GM19372 (cell line): Measurements from ENCODE around the gene OSBP.

Experiments
- ATAC-seq: cut with Tn5 transposase; IDR thresholded peaks from one replicate; pipeline ENCODE4 v1.9.1; 2021; ENCODE audit warnings: mild to moderate bottlenecking, low read depth, moderate library complexity; ENCODE audit not compliant: unreplicated experiment

The OSBP gene

DNA sequence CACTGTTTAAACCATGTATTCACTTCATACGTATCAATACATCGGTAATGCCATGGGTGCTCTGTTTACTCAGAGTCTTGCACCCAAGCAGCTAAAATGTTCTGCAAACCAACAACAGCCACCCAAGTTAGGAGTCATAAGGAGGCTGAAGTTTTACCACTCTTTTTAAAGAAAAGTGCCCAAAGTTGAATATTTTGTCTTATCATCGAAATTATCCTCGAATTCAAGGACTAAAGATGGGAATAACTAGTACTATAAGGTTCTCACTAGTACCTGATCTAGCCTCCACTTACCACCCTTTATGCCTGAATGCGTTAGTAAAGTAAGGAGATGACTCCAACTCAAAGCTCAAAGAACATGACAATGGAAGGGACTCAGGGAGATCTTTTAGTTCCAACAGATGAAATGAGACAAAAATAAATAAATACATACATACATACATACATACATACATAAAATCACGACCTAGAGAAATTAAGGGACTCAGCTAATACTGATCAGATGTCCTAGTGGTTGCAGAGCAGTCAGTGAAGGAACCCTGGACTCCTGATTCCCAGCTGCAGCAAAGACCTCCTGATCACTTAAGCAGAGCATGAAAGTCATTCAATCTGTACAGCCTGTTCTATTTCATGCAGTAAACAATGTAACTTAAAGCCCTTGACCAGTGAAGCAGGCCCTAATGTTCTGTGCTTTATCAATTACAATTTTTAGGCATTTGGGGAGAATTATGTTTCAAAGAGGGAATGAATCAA lies 7.7 kb downstream of the OSBP start:
- ATAC-seq = no peak

DNA sequence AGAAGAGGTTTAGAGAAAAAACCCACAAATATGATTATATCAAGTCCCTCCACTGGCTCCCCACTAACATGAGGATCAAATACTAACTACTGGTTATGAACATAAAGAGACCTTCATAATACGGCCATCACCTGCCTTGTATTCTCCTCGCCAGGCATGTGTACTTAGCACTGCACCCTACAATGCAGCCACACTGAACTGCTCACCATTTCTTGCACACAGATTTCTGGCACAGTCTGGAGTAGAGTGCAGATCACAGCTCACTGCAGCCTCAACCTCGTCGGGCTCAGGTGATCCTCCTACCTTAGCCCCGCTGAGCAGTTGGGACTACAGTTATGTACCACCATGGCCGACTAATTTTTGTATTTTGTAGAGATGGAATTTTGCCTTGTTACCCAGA lies 13.1 kb downstream of the OSBP start:
- no peak for ATAC-seq

DNA sequence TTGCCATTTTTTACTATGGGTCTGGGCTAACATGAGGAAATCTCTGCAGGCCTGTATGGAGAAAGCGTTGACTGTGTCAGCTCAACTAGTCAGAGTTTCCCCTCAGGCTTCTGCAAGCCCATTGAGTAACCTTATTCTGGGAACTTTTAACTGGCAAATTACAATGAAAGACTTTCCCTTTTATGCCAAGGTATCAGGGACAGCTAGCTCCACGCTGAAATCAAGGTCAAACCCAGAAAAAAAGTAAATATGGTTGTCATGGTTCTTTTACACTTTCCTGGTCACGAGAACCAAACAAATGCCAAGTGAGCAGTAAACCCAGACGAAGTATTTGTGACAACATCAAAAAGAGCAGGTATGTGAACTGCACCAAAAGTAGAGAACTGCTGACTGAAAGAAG lies 13.8 kb downstream of the OSBP start:
- ATAC-seq = no peak

DNA sequence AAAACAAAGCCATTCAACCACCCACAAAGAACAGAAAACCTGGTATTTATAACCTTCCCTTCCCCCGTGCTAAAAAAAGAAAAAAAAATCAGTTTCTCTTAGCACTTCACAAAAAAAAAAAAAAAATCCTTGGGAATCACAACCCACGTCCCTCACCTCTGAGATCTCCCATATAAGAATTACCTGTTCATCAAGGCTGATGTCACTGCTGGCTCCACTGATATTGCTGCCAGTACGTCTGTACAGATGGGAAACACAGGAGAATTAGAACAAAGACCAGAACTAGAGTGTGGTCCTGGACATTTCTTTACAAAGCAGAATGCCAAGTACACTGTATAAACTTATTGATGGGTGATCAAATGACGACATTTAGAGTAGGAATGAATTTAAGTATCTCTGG lies 14.9 kb downstream of the OSBP start:
- no peak for ATAC-seq

GRCh38 chr11:59600234-59600633 lies 15.3 kb downstream of the OSBP start:
- no peak for ATAC-seq

- no peak for ATAC-seq
Observed at GRCh38 chr11:59598961-59599360, 16.6 kb downstream of the OSBP start.

DNA sequence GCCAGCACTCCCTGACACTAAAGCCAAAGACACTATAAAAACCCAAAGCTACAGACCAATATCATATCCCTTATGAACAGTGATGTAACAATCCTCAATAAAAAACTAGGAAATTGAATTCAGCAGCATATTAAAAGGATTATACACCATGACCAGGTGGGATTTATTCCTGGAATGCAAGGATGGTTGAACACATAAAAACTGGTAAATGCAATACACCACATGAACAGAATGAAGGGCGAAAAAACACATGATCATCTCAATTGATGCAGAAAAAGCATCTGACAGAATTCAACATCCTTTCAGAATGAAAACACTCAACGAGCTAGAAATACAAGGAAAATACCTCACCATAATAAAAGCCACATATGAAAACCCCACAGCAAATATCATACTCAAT lies 31.3 kb downstream of the OSBP start:
- no peak for ATAC-seq

- no peak for ATAC-seq
Observed at GRCh38 chr11:59582006-59582405, 33.6 kb downstream of the OSBP start.

GRCh38 chr11:59578369-59578768 lies 37.2 kb downstream of the OSBP start:
- ATAC-seq = no peak

DNA sequence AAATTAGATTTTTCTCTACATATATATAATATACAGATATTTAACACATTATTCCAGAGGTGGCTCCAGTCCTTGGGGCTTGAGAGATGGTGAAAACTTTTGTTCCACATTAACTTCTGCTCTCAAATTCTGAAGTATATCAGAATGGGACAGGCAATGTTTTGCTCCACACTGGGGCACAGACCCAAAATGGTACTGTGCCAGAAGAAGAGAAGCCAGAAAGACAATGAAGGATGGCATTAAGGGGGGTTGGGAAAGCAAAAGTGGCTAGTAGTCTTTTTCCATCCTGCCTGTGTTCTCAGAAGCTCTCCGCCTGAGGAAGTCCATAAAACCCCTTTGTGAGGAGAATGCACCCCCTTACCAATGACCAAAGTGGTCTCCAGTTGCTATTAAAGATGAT lies 40.1 kb downstream of the OSBP start:
- ATAC-seq = no peak

GRCh38 chr11:59574932-59575502 lies 40.6 kb downstream of the OSBP start:
- no peak for ATAC-seq

DNA sequence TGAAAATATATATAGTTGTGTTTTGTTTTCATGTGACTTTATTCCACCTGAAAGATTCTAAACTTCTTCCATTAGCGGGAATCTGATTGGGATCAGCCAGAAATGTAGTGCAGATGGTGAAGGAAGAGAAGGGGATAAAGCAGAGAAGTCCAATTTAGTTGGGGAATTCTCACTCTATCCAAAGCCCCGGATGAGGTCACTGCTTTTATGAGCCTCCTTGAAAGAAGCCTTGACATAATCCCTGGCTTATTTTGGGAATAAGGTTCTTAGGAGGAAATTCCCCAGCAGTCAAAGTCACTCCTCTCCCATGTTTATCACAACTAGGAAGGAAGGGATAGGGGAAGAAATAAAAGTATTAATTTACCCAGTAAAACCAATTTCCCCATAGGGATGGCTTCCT lies 41.1 kb downstream of the OSBP start:
- ATAC-seq = no peak

DNA sequence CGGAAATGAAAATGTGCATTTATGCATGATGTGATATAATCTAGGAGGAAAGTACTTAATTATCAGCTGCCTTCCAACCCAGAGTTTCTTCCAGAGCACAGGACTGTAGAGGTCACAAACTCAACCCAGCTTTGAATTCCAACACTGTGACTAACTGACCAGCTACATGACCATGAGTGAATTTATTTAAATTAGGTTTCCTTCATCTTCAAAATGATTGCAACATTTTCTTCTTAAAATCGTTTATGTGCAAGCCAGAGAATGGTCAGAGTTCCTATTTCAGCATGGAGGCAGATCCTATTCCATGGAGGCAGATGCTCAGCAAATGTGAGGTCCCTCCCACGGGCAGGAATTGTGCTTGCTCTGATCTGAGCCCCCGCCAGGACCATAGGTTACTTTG lies 42.4 kb downstream of the OSBP start:
- ATAC-seq = no peak

DNA sequence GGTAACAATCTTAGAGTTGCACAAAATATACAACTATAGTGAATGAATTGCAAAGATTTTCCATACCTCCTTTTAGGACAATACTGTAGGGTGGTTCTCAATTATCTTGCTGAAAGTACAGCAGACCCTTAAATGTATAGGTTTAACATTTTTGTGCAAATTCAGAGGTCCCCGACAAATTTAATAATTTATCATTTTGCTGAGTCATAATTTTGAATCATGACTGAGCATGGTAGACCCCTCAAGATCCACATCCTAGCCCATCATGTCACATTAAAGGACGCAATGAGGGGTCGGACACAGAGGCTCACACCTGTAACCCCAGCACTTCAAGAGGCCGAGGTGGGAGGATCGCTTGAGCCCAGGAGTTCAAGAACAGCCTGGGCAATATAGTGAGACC lies 43.5 kb downstream of the OSBP start:
- no peak for ATAC-seq

- ATAC-seq = no peak
Observed at GRCh38 chr11:59562292-59562691, 53.3 kb downstream of the OSBP start.

GRCh38 chr11:59560702-59561473 lies 54.7 kb downstream of the OSBP start:
- peak; percentile 49 for ATAC-seq

- ATAC-seq = peak; percentile 29
Observed at GRCh38 chr11:59560290-59560701, 55.3 kb downstream of the OSBP start.

DNA sequence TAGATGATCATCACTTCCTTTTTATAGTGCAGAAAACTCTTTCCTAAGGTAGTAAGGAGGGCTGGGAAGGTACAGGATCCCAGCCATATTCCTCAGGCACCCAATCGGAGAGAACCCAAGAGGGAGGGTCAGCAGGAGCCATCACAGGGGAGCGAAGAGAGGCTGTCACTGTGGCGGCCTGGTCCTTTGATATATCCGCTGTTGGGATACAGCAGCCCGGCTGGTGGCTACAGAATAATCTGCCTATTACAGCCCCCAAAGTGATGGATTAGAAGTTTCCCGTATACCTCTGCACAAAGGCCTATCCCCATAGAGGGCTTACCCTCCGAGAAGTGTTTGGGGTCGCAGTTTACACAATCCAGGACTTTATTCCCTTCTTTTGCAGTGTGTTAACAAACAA lies 55.7 kb downstream of the OSBP start:
- no peak for ATAC-seq

DNA sequence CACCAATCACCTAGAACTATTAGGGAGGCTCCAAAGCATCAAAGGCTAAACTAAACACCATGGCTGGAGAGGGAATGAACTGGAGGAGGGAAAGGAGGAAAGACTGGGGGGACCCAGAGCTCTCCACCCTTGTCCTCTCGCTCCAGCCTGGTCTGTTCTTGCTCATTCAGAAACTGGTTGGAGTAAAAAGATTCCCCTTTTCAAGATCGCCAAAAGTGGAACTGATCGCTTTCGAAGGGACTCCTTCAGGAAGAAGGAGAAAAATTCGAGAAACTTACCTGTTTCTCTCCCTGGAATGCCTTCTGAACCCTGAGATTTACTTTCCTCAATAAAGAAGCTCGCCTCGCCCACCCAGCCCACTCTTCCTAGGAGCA lies 57.3 kb downstream of the OSBP start:
- no peak for ATAC-seq

DNA sequence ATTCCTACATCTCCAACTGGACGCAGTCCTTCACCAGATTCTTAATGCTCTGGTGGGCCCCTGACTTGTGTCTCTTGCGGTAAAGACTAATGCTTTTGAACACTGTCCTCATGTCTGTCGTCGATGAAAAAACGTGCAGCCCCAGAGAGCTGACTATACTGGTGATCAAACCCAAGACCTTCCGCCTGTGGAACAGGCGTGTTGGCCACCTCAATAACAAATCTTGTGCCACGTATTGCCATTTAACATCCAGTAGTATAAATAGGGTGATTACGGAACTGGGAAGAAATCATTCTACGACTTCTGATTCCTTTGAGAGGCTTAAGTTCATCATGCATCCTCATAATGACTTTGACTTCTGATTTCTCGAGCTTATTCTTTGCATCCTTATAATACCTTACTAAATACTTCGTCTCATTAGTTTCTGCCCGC lies 58.6 kb downstream of the OSBP start:
- no peak for ATAC-seq

DNA sequence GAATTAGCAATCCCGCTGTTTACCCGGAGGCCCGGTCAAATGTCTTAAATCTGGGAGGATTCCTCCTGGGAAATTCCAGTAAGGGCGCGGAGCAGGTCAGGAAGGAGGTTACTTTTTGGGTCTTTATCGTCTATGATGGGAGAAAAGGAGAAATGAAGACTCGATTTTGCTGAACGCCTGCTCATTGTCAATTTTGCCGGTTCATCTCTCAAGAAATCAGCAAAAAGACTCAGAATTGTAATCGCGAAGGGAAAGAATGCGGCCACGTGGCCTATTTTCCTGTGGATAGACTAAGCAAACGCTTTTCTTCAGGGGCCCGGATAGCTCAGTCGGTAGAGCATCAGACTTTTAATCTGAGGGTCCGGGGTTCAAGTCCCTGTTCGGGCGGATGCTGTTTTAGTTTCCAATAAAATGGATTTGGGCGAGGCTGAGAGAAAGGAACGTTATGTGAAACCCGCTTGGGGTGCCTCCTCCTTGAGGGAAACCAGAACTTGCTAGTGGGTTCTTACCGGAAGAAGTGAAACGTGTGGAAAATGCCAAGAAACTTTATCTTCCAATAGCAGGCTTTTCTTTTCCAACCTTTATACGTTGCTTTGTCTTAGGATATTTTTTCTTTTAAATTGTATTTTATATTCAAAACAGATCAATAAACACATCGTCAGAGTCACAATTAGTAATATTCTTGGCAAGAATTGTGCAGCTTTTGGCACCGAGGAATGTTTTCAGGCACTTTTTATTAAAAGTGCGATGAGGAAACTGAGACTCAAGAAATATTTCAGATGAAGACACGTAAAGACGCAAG lies 59.3 kb downstream of the OSBP start:
- no peak for ATAC-seq
